Stimulated activated CD8-positive, alpha-beta memory T cell treated with anti-CD3 and anti-CD28 coated beads, Interleukin-15, amount 100 ng/mL, for 24 hours (primary cell): ENCODE measurements around the gene CR2.
"Not testable (repeated sequence)": the region's sequence is repeated elsewhere in the genome, so short reads cannot be mapped to it uniquely, and the experiment has no call there.

Experiments used
- DNase-seq: peaks from one replicate; pipeline ENCODE4 v3.0.0-alpha.2; 2020; ENCODE audit warnings: low read depth

Gene CR2

DNA sequence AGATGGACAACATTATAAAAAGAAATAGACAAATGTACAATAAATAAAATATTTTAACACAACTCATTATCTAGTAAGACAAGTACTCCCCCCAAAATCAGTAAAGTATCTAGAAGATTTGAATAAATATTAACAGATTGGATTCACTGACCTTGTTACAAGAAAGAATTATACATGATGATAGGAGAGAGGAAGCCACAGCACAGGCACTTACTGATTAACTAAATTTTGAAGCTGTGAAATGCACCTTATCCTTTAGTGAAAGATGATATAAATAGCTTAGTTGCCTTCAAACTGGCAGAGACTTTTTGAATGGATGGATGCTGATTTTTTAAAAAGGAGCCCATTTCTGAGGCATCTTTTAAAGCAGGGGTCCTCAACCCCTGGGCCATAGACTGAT, 50.3 kb downstream of the CR2 start:
- no peak for DNase-seq

DNA sequence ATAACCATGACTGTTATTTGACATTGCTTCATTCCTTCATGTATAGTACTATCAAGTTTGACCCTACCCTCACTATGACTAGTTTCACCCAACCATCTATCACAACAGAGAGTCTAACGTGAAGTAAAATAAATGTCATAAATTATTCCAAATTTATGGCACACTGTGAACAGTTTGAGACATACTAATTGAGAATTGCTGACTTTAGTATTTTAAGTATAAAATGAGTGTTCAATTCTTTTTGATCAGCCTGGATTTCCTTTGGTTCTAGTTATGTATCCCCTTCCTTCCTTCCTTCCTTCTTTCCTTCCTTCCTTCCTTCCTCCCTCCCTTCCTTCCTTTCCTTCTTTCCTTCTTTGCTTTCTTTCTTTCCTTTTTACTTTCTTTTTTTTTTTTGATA, 56.3 kb downstream of the CR2 start:
- no peak for DNase-seq

DNA sequence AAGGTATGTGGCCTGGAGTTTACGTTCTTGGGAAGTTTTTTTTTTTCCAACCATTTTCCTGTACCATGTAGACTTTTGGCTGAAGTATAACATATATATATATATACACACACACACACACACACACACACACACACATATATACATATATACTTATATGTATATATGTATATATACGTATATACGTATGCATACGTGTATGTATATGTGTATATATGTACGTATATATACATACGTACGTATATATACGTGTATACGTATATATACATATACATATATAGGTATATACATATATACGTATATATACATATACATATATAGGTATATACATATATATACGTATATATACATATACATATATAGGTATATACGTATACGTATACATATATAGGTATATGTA, 60.8 kb downstream of the CR2 start:
- DNase-seq, result no peak

DNA sequence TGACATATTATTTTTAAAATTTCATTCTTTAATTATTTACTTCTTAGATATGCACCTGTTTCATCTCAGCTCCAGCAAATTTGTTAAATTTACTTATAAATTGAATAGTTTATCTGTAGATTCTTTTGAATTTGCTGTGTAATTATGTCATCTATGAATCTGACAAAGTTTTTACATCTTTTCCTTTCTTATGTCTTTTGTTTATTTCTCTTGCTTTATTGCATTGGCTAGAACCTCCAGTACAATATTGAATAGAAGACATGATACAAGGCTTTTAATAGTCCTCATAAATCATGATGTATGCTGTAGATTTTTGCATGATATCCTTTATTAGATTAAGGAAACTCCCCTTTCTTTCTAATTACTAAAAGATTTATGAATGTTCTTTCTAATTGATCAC, 62.6 kb downstream of the CR2 start:
- DNase-seq, result no peak

DNA sequence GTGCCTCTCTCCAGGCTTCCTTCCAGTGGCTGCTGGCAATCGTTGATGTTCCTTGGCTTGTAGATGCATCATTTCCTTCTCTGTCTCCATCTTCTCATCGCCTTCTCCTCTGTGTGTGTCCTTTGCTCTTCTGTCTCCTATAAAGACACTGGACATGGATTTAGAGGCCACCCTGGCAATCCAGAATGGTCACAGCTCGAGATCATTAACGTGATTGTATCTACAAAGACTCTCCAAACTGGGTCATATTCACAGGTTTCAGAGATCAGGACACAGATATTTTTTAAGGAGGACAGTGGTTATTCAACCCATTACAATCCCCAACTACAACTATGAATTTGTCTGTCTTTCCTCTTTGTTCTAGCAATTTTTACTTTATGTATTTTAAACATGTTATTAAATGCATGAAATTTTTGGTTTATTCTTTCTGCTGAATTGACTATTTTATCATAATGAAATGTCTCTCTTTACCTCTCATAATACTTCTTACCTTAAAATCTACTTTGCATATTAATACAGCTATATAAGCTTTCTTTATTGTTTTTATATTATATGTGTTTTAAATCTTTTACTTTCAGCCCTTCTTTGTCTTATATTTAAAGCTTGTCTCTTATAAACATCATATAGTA, 64.6 kb downstream of the CR2 start:
- no peak for DNase-seq

DNA sequence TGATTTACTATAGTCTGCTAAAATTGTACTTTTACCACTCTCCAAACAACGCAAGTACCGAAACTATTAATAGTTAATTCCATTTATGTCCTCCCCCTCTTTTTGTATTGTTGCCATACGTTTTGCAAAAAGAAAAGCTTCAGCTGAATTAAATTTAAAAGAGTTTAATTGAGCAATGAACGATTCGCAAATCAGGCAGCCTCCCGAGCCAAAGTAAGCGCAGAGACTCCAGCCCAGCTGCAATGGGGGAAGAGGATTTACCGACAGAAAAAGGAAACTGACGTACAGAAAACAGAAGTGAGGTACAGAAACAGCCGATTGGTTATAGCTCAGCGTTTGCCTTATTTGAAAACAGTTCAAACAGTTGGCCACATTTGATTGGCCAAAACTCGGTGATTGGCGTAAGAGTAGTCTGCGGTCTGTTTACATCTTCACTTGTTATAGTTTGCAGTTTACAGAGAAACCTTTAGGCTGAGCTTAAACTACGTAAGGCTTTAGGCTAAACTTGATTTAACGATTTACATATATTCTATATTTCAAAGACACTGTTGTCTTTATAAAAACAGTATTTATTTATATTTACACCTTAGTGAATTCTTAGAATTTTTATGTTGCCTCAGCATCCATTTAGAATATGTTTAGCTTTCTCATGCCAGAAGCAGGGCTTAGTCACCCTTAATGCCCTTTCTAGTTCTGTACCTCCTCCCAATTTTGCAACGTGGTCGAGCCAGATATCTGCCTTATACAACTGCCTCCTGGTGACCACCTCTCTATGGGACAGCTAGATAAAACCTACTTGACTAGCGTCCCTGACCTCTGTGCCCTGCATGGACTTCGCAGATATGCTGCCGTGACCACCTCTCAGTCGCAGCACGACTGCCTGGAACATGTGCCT, 65.6 kb downstream of the CR2 start:
- DNase-seq, result no peak

DNA sequence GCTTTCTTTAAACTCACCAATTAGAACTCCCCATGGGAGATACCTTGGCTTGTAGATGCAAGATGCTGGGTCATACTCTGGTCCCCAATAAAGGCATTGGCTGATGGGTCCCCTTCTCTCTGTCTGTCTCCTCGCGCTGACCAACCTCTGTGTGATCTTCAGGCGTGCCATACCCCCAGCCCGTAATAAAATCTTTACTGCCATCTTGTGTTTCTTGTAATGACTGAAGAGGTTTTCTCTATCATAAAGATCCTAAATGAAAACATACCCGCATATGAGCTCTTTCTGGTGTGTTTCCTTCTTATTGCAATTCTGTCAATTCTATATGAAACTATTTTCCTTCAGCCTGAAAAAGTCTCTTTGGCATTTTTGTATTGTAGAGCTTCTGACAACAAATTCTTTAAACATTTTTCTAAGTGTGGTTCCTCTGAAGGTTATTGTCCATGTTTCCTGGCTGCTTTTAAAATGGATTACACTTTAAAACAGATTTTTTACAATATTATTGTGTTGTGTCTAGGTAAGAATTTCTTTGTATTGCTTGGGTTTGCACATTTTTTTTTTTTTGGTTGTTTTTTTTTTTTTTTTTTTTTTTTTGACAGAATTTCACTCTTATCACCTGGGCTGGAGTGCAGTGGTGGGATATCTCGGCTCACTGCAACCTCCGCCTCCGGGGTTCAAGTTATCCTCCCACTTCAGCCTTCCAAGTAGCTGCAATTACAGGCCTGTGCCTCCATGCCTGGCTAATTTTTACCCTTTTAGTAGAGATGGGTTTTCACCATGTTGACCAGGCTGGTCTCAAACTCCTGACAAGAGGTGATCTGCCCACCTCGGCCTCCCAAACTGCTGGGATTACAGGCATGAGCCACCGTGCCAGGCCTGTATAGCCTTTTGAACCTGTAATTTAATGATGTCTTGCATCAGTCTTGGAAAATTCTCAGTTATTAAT, 66.5 kb downstream of the CR2 start:
- DNase-seq, result not testable (repeated sequence)

DNA sequence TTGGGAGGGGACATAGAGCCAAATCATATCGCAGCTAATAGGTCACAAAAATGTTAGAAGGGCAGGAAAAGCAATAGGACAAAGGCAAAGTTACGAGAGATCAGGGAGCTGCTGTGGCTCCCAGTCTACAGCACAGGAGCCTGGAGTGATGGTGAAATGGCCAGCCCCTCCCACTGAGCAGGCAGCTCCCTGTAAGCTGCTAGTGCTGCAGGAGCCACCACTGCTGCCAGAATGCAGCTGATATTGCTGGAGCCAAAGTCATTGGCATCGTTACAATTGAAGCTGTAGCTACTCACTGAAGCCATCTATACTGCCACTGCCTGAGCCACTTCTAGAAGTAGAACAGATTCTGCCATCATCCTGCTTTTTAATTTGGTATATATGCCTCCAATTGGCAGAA, 71.1 kb downstream of the CR2 start:
- not testable (repeated sequence) for DNase-seq

DNA sequence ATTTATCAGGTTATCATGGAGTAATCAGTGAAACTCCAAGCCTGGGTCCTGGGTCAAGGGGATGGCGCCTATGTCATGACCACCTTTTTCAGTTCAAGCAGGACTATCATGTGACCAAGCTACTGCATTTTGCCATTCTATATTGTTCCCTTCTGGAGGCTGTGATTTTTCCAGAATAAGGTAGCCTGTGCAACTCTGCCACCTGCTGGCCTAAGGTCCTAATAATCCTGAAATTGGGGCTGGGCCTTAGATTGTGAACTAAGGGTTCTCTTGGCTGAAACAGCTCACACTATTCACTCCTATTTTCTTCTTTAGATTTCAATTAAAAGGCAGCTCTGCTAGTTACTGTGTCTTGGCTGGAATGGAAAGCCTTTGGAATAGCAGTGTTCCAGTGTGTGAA, 74.3 kb downstream of the CR2 start:
- DNase-seq, result not testable (repeated sequence)

DNA sequence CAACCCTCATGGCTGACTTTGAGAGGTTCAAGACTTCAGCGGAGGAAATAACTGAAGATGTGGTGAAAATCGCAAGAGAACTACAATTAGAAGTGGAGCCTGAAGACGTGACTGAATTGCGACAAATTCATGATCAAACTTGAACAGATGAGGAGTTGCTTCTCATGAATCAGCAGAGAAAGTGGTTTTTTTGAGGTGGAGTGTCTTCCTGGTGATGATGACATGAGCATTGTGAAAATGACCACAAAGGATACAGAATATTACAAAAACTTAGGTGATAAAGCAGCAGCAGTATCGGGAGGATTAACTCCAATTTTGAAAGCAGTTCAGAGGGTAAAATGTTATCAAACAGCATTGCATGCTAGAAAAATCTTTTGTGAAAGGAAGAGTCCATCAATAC, 82.1 kb downstream of the CR2 start:
- not testable (repeated sequence) for DNase-seq
